Measurements from ENCODE around the gene STAG3. TPM values are rescaled to one million over a fixed set of nuclear protein-coding genes. Genes with fewer than 3 reads are reported as not detected.
A peak's percentile ranks its signal among the peaks of the same experiment; 100 is the strongest.

The STAG3 gene
- total and polyA plus RNA-seq, 2 of the 8 experiments (the other 6 are each of a cell fraction or from before 2014, with no cell fraction given): 1.3 to 3.3 TPM

DNA sequence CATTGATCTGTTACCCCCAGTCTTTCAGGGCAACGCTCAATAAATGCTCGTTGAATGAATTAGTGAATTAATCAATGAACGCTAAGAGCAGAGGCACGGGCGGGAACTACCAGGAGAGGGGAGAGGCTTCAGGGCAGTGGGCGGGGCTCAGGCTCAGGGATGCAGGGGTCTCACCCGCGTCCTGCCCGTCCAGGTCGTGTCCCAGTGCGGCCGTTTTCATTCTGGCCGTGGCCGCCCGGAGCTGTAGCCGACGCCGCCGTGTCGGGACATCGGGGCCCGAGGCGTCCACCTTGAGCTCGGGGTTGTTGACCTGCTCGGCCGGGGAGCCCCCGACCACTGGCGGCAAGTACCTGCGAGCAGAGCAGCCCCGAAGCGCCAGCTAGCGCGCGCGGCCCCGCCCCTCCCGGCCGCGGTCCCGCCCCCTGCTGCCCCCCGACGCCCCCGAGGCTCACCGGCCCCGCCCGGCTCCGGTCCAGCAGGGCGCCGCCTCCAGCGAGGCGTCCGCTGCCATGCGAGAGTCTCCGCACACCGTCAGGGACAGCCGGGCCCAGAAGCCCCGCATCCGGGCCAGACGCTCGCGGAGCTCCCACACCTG is 6.5 kb upstream of the STAG3 start:
- DNase-seq (ENCODE audit: low read depth in 1 of 2, low spot score in 2 of 2): peak in 1 of 2 experiments; percentile 84
- Histone ChIP-seq H4K5ac (ENCODE audit: insufficient read length, low read depth, low read length) (no peak overlapping the region), H3K9ac (replicated peaks in 1 of 4; ENCODE audit: extremely low read depth in 1 of 4, low read depth in 3 of 4, low read length in 3 of 4) (0 out of 7 replicates have a peak overlapping the region, but pooled peaks of 1 of the 4 experiments have one; percentile 13), H3K14ac (ENCODE audit: insufficient read length) (no peak overlapping the region), H4K8ac (ENCODE audit: extremely low read depth, insufficient read depth, low read length) (no peak overlapping the region), H3K4me3 (ENCODE audit: extremely low read depth in 1 of 4, insufficient read depth in 2 of 4, low read depth in 3 of 4, low read length in 4 of 4) (peak overlapping the region; percentile 47 to 67 (median 56)), H2BK12ac (ENCODE audit: low read depth, low read length) (no peak overlapping the region), H3K4ac (replicated peaks; ENCODE audit: insufficient read length, low read depth, low read length) (no peak overlapping the region), H2BK120ac (replicated peaks; ENCODE audit: low read depth, low read length) (no peak overlapping the region), H3K79me2 (ENCODE audit: control insufficient read depth in 1 of 2, insufficient read depth in 2 of 2, low read length in 2 of 2) (peaks cover 0 to 2% of the 10 kb centered on the region in 2 experiments; a peak in 2 of 4 replicates), H2BK15ac (ENCODE audit: low read length) (no peak overlapping the region), H3K79me1 (ENCODE audit: low read depth, low read length) (no peaks in the 10 kb centered on the region; the same call in none of the 2 replicates), H3K27me3 (replicated peaks in 1 of 4; ENCODE audit: control insufficient read depth in 3 of 4, extremely low read depth in 1 of 4, insufficient read depth in 3 of 4, low read length in 3 of 4) (peaks cover 0 to 10% (median 2%) of the 10 kb centered on the region in 4 experiments; a peak in 2 of 7 replicates), H3K4me2 (ENCODE audit: insufficient read depth in 1 of 2, low read depth in 2 of 2, low read length in 2 of 2) (peak overlapping the region; percentile 76 to 81), H4K91ac (replicated peaks; ENCODE audit: insufficient read length, low read length) (no peak overlapping the region), H3K9me3 (ENCODE audit: insufficient read depth in 2 of 2, low read depth in 1 of 2, low read length in 1 of 2) (no peaks in the 10 kb centered on the region), H2BK20ac (ENCODE audit: low read length) (no peak overlapping the region), H3K4me1 (replicated peaks in 1 of 4; ENCODE audit: control insufficient read depth in 3 of 4, insufficient read depth in 4 of 4, low read length in 3 of 4) (peaks cover 11 to 30% (median 19%) of the 10 kb centered on the region in 4 experiments), H4K20me1 (replicated peaks in 1 of 2; ENCODE audit: control insufficient read depth in 1 of 2, insufficient read depth in 2 of 2, low read length in 2 of 2) (peaks cover 0 to 15% of the 10 kb centered on the region in 2 experiments), H2BK5ac (ENCODE audit: low read depth, low read length) (no peak overlapping the region; the same call in 1 of the 2 replicates), H3K27ac (ENCODE audit: low read depth, low read length) (no peak overlapping the region), H2AK5ac (ENCODE audit: low read depth, low read length) (no peak overlapping the region), H3K18ac (ENCODE audit: extremely low read depth, low read length) (no peak overlapping the region; the same call in none of the 2 replicates), H3K23ac (ENCODE audit: insufficient read length) (no peak overlapping the region), H3K23me2 (ENCODE audit: low read depth, low read length) (peaks cover 14% of the 10 kb centered on the region; the same call in 1 of the 2 replicates), H3K36me3 (ENCODE audit: control insufficient read depth in 2 of 4, insufficient read depth in 4 of 4, low read length in 3 of 4) (peaks cover 0 to 8% (median 1%) of the 10 kb centered on the region in 4 experiments; a peak in 3 of 8 replicates), H2AFZ (ENCODE audit: low read length) (no peak overlapping the region), H3K56ac (replicated peaks; ENCODE audit: insufficient read length, low read depth, low read length) (no peak overlapping the region)
- no peak for FAIRE-seq
- TF ChIP-seq ATF3 (IDR thresholded peaks at IDR 0.05; ENCODE audit: insufficient read depth, low read depth, low read length) (no peak), TCF12 (IDR thresholded peaks at IDR 0.05; ENCODE audit: low read depth, low read length) (no peak), RNF2 (IDR thresholded peaks at IDR 0.05; ENCODE audit: borderline replicate concordance, low read depth, low read length, missing control alignments, poor library complexity, severe bottlenecking) (no peak), RAD21 (IDR thresholded peaks at IDR 0.05 in 1 of 2, conservative IDR thresholded peaks at IDR 0.05 in 1 of 2; ENCODE audit: low read depth in 2 of 2, low read length in 2 of 2) (no peak), TAF1 (IDR thresholded peaks at IDR 0.05; ENCODE audit: low read depth, low read length) (peak; percentile 64; the same call in 1 of the 2 replicates), BCL11A (IDR thresholded peaks at IDR 0.05; ENCODE audit: low read depth in 2 of 2, low read length in 2 of 2) (no peak), TBP (IDR thresholded peaks at IDR 0.05; ENCODE audit: low read depth, low read length) (0 out of 2 replicates have a peak, but pooled peaks have one; percentile 33), GTF2F1 (IDR thresholded peaks at IDR 0.05; ENCODE audit: borderline replicate concordance, low read depth, low read length) (no peak), POLR2A (IDR thresholded peaks at IDR 0.05; ENCODE audit: control extremely low read depth in 1 of 2, low read depth in 2 of 2, low read length in 2 of 2) (0 out of 3 replicates have a peak, but pooled peaks of 1 of the 2 experiments have one; percentile 38), KDM1A (IDR thresholded peaks at IDR 0.05; ENCODE audit: borderline replicate concordance, low read length) (no peak), YY1 (IDR thresholded peaks at IDR 0.05; ENCODE audit: low read depth, low read length) (no peak)
- WGBS, 2 experiments (ENCODE audit: extremely low coverage in 1 of 2, insufficient coverage in 1 of 2, insufficient read length in 1 of 2, insufficient replicate concordance in 2 of 2, low coverage in 1 of 2, low lambda C conversion rate in 2 of 2, missing lambda C conversion rate in 1 of 2): 8% methylated on average over 28 of the region's 61 CpGs; no CpG with 5 or more reads in 1 of the 2 experiments
- CTCF ChIA-PET (ENCODE audit: partially characterized antibody): interaction anchor here (0.8 to 11.2 kb wide), 5 partner anchors 11 to 47 kb away, joined by 3 to 94 read pairs (median 3); no protein-coding TSS in a partner anchor
- POLR2A ChIA-PET (ENCODE audit: partially characterized antibody): interaction anchor here (0.7 to 11.0 kb wide), 12 partner anchors 8 to 84 kb away, joined by 3 to 145 read pairs (median 4); partner anchors contain the start of genes AP4M1, LAMTOR4, MBLAC1 and MCM7

All from H1 (cell line).